Astrocyte of the spinal cord (primary cell): ENCODE data around the gene SLC27A1.

Experiments used
- DNase-seq: peaks from one replicate; pipeline ENCODE4 v3.0.0; 2011; ENCODE audit warnings: low read depth, low spot score
- H3K4me3 ChIP-seq: 2 replicates; pipeline ENCODE4 v1.5.1; 2011; ENCODE audit warnings: low read depth, mild to moderate bottlenecking, low read length, moderate library complexity
- in situ Hi-C: cut with HindIII; loops from 2 replicates; pipeline ENCODE4 v1.10.0; 2017; ENCODE audit warnings: low sequenced_read_pairs
- TF ChIP-seq, protein P1 (sequence below): IDR thresholded peaks from 2 replicates; pipeline ENCODE4 v1.5.1; 2012; ENCODE audit warnings: low read depth, mild to moderate bottlenecking, low read length, inconsistent platforms

SLC27A1 gene

DNA sequence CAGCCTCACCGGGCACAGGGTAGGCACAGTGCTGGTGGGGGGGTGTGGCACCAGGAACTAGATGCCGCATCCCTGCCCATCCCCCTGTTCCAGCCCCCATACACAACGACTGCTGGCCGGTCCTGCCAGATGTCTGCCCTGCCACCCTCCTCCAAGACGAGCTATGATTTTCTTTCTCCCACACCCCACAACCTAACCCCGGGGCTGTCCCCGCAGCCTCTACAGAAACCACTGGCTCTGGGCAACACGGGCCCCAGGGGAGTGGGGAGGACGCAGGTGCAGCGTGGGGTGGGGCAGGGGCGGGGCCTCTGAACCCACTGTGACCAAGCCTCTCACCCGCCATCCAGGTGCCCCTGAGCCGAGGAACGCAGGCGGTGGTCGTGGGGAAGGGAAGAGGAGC lies 56.6 kb downstream of the SLC27A1 start:
- TF ChIP-seq, protein P1, sequence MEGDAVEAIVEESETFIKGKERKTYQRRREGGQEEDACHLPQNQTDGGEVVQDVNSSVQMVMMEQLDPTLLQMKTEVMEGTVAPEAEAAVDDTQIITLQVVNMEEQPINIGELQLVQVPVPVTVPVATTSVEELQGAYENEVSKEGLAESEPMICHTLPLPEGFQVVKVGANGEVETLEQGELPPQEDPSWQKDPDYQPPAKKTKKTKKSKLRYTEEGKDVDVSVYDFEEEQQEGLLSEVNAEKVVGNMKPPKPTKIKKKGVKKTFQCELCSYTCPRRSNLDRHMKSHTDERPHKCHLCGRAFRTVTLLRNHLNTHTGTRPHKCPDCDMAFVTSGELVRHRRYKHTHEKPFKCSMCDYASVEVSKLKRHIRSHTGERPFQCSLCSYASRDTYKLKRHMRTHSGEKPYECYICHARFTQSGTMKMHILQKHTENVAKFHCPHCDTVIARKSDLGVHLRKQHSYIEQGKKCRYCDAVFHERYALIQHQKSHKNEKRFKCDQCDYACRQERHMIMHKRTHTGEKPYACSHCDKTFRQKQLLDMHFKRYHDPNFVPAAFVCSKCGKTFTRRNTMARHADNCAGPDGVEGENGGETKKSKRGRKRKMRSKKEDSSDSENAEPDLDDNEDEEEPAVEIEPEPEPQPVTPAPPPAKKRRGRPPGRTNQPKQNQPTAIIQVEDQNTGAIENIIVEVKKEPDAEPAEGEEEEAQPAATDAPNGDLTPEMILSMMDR = no peak
- in situ Hi-C loops = no loop called here
- no peak overlapping the region for H3K4me3 ChIP-seq
- DNase-seq = no peak

- TF ChIP-seq, protein P1 = no peak
- no peak overlapping the region for H3K4me3 ChIP-seq
- in situ Hi-C loops = no loop called here
- no peak for DNase-seq
Observed at GRCh38 chr19:17527326-17527725, 57.0 kb downstream of the SLC27A1 start.

DNA sequence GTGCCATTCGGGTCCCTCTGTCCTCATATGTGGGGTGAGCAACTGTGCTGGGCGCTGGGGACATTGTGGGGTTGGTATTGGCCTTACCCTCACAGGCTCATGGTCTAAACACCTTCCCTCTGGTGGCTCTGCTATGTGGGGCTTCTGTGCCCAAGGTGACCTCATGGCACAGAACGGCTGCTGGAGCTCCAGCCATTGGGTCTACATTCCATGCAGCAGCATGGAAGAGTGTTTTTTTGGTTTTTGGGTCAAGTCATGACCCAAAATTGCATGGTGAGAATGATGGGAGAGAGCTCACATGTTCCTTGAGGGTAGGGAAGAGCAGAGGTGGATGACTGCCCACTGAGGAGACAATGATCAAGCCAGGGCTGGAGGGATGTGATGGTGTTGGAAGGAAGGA lies 58.3 kb downstream of the SLC27A1 start:
- DNase-seq = no peak
- no peak overlapping the region for H3K4me3 ChIP-seq
- in situ Hi-C loops = no loop called here
- TF ChIP-seq, protein P1 = no peak

DNA sequence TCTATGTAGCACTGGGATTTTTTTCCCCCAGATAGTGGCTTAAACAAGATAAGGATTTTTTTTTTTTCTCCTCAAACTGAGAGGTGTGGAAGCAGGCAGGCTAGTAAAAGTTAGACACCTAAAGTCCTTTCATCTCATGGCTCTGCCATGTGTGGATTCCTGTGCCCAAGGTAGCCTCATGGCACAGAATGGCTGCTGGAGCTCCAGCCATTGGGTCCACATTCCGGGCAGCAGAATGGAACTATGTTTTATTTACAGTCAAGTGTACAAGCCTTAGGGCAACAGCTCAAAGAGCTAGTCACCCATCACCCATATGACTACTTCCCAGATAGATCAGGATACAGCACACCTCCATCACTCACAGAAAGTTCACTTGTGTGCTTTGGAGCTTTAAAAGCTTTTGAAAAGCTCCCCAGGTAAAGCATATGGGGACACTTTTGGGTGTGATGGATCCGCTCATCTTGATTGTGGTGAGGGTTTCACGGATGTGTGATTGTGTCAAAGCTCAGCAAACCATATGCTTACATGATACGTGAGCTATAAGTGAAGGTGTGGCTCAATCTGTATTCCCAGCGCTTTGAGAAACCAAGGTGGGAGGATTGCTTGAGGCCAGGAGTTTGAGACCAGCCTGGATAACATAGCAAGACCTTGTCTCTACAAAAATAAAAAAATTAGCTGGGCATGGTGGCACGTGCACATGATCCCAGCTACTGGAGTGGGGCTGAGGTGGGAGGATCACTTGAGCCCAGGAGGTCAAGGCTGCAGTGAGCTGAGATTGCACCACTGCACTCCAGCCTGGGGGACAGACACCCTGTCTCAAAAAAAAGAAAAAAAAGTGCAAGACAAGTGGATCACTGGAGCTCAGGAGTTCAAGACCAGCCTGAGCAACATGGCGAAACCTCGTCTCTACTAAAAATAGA lies 59.2 kb downstream of the SLC27A1 start:
- DNase-seq = no peak
- no peak overlapping the region for H3K4me3 ChIP-seq
- TF ChIP-seq, protein P1 = no peak
- in situ Hi-C loops = no loop called here

- TF ChIP-seq, protein P1 = no peak
- no peak for DNase-seq
- no peak overlapping the region for H3K4me3 ChIP-seq
- in situ Hi-C loops = no loop called here
Observed at GRCh38 chr19:17530586-17530985, 60.3 kb downstream of the SLC27A1 start.

DNA sequence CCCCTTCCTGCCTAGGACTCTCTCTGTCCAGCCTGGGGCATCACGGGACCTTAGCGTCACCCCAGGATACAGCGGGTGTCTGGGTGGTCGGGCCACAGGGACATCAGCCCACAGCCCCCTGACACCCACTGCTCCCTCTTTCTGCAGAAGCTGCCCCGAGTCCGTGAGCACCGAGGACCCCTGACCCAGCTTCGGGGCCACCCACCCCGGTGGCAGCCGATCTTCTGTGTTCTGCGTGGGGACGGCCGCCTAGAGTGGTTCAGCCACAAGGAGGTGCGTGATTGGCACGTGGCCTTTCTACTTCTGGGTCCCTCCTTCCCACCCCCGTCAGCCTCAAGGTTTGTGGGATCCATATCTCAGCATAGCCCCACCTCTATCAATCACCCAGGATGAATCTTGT lies 61.8 kb downstream of the SLC27A1 start:
- H3K4me3 ChIP-seq = no peak overlapping the region
- TF ChIP-seq, protein P1 = no peak
- no peak for DNase-seq
- in situ Hi-C loops = no loop called here
